ENCODE data around the gene COL4A3.

GRCh38 chr2:227186751-227187150 lies 22.3 kb downstream of the COL4A3 start:
- TF ChIP-seq ETV6 (IDR thresholded peaks at IDR 0.05; ENCODE audit: borderline replicate concordance in 1 of 2, low read depth in 2 of 2, low read length in 1 of 2), result no peak
- no peak for TF ChIP-seq ETV6 (CRISPR knock-in tag; IDR thresholded peaks at IDR 0.05; ENCODE audit: borderline replicate concordance)
- no peak for TF ChIP-seq CREM (IDR thresholded peaks at IDR 0.05; ENCODE audit: low read depth)
- TF ChIP-seq, protein P1, sequence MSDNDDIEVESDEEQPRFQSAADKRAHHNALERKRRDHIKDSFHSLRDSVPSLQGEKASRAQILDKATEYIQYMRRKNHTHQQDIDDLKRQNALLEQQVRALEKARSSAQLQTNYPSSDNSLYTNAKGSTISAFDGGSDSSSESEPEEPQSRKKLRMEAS (CRISPR knock-in tag; IDR thresholded peaks at IDR 0.05), result no peak
- TF ChIP-seq EZH2 (IDR thresholded peaks at IDR 0.05; ENCODE audit: borderline replicate concordance, low read depth, low read length), result no peak
- TF ChIP-seq ZNF3 (CRISPR knock-in tag; IDR thresholded peaks at IDR 0.05), result no peak
- no peak for TF ChIP-seq TAF1 (IDR thresholded peaks at IDR 0.05; ENCODE audit: control insufficient read depth, extremely low read depth, insufficient read depth, low read length, severe bottlenecking)
- TF ChIP-seq SFPQ (IDR thresholded peaks at IDR 0.05; ENCODE audit: low read depth, low read length), result no peak
- TF ChIP-seq, protein P2, sequence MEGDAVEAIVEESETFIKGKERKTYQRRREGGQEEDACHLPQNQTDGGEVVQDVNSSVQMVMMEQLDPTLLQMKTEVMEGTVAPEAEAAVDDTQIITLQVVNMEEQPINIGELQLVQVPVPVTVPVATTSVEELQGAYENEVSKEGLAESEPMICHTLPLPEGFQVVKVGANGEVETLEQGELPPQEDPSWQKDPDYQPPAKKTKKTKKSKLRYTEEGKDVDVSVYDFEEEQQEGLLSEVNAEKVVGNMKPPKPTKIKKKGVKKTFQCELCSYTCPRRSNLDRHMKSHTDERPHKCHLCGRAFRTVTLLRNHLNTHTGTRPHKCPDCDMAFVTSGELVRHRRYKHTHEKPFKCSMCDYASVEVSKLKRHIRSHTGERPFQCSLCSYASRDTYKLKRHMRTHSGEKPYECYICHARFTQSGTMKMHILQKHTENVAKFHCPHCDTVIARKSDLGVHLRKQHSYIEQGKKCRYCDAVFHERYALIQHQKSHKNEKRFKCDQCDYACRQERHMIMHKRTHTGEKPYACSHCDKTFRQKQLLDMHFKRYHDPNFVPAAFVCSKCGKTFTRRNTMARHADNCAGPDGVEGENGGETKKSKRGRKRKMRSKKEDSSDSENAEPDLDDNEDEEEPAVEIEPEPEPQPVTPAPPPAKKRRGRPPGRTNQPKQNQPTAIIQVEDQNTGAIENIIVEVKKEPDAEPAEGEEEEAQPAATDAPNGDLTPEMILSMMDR (IDR thresholded peaks at IDR 0.05 in 2 of 3, conservative IDR thresholded peaks at IDR 0.05 in 1 of 3; ENCODE audit: insufficient read depth in 2 of 3, low read depth in 1 of 3, low read length in 3 of 3), result no peak
- no peak for TF ChIP-seq ZFP30 (CRISPR knock-in tag; IDR thresholded peaks at IDR 0.05; ENCODE audit: borderline replicate concordance)
- TF ChIP-seq, protein P3, sequence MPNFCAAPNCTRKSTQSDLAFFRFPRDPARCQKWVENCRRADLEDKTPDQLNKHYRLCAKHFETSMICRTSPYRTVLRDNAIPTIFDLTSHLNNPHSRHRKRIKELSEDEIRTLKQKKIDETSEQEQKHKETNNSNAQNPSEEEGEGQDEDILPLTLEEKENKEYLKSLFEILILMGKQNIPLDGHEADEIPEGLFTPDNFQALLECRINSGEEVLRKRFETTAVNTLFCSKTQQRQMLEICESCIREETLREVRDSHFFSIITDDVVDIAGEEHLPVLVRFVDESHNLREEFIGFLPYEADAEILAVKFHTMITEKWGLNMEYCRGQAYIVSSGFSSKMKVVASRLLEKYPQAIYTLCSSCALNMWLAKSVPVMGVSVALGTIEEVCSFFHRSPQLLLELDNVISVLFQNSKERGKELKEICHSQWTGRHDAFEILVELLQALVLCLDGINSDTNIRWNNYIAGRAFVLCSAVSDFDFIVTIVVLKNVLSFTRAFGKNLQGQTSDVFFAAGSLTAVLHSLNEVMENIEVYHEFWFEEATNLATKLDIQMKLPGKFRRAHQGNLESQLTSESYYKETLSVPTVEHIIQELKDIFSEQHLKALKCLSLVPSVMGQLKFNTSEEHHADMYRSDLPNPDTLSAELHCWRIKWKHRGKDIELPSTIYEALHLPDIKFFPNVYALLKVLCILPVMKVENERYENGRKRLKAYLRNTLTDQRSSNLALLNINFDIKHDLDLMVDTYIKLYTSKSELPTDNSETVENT (CRISPR knock-in tag; IDR thresholded peaks at IDR 0.05), result no peak
- no peak for TF ChIP-seq KLF6 (CRISPR knock-in tag; IDR thresholded peaks at IDR 0.05; ENCODE audit: borderline replicate concordance)
- no peak for TF ChIP-seq NR2C2 (CRISPR knock-in tag; IDR thresholded peaks at IDR 0.05)
- no peak for TF ChIP-seq NR2C2 (tag; IDR thresholded peaks at IDR 0.05)
- TF ChIP-seq ZNF431 (CRISPR knock-in tag; IDR thresholded peaks at IDR 0.05), result no peak
- TF ChIP-seq ZNF133 (CRISPR knock-in tag; IDR thresholded peaks at IDR 0.05), result no peak

Data from K562 (cell line).